ENCODE measurements around the gene KNDC1. TPM values are rescaled to one million over a fixed set of nuclear protein-coding genes. Genes with fewer than 3 reads are reported as not detected.

Gene KNDC1
- total RNA-seq, 3 donors from 2014 or later: 0.14 to 0.60 (median 0.32) TPM

- ATAC-seq (no peak), DNase-seq (peak in 1 of 3 donors; percentile 43)
- intact Hi-C loops (cut with DNase I, micrococcal nuclease): no loop called here
- TF ChIP-seq CTCF (IDR thresholded peaks at IDR 0.05): no peak
- H3K36me3 ChIP-seq (ENCODE audit: low read depth): no peaks in the 10 kb centered on the region
- peaks cover 2% of the 10 kb centered on the region for H3K9me3 ChIP-seq
- H3K4me1 ChIP-seq (ENCODE audit: low read depth): no peaks in the 10 kb centered on the region
- no peak overlapping the region for H3K4me3 ChIP-seq
Observed at GRCh38 chr10:133189256-133189655, 29.2 kb downstream of the KNDC1 start.

- no peak for DNase-seq
Observed at GRCh38 chr10:133189726-133190125, 29.7 kb downstream of the KNDC1 start.

GRCh38 chr10:133190225-133190624 lies 30.2 kb downstream of the KNDC1 start:
- H3K4me3 ChIP-seq: no peak overlapping the region
- intact Hi-C loops (cut with DNase I, micrococcal nuclease): no loop called here
- H3K4me1 ChIP-seq (ENCODE audit: low read depth): no peaks in the 10 kb centered on the region
- ATAC-seq (no peak), DNase-seq (no peak)
- H3K36me3 ChIP-seq (ENCODE audit: low read depth): no peaks in the 10 kb centered on the region
- TF ChIP-seq CTCF (IDR thresholded peaks at IDR 0.05): no peak
- peaks cover 2% of the 10 kb centered on the region for H3K9me3 ChIP-seq

More at GRCh38 chr10:133189726-133190125, 29.7 kb downstream of the KNDC1 start:
- no peaks in the 10 kb centered on the region for H3K4me1 ChIP-seq (ENCODE audit: low read depth)
- intact Hi-C loops (cut with DNase I, micrococcal nuclease): no loop called here
- no peak for TF ChIP-seq CTCF (IDR thresholded peaks at IDR 0.05)
- H3K4me3 ChIP-seq: no peak overlapping the region
- no peaks in the 10 kb centered on the region for H3K36me3 ChIP-seq (ENCODE audit: low read depth)
- ATAC-seq: no peak
- H3K9me3 ChIP-seq: peaks cover 2% of the 10 kb centered on the region

GRCh38 chr10:133191651-133192050 lies 31.6 kb downstream of the KNDC1 start:
- DNase-seq (no peak), ATAC-seq (no peak)
- no peak for TF ChIP-seq CTCF (IDR thresholded peaks at IDR 0.05)
- H3K4me3 ChIP-seq: no peak overlapping the region
- no peaks in the 10 kb centered on the region for H3K4me1 ChIP-seq (ENCODE audit: low read depth)
- peaks cover 2% of the 10 kb centered on the region for H3K9me3 ChIP-seq
- intact Hi-C loops (cut with DNase I, micrococcal nuclease): no loop called here
- no peaks in the 10 kb centered on the region for H3K36me3 ChIP-seq (ENCODE audit: low read depth)

- Histone ChIP-seq H3K4me1 (ENCODE audit: low read depth) (no peaks in the 10 kb centered on the region), H3K9me3 (peaks cover 2% of the 10 kb centered on the region), H3K4me3 (no peak overlapping the region), H3K36me3 (ENCODE audit: low read depth) (no peaks in the 10 kb centered on the region)
- intact Hi-C loops (cut with DNase I, micrococcal nuclease): no loop called here
- TF ChIP-seq CTCF (IDR thresholded peaks at IDR 0.05): no peak
- no peak for DNase-seq
- no peak for ATAC-seq
Observed at GRCh38 chr10:133194151-133194550, 34.1 kb downstream of the KNDC1 start.

GRCh38 chr10:133195096-133195495 lies 35.1 kb downstream of the KNDC1 start:
- intact Hi-C loops (cut with DNase I, micrococcal nuclease): no loop called here
- DNase-seq (no peak), ATAC-seq (no peak)
- TF ChIP-seq CTCF (IDR thresholded peaks at IDR 0.05): no peak
- no peaks in the 10 kb centered on the region for H3K36me3 ChIP-seq (ENCODE audit: low read depth)
- H3K9me3 ChIP-seq: peaks cover 2% of the 10 kb centered on the region
- no peaks in the 10 kb centered on the region for H3K4me1 ChIP-seq (ENCODE audit: low read depth)
- no peak overlapping the region for H3K4me3 ChIP-seq

All from mucosa of descending colon (tissue), 3 donors.